HG02610 (cell line): ENCODE results near the gene SSTR4.

Source experiments
- ATAC-seq: cut with Tn5 transposase; IDR thresholded peaks from one replicate; pipeline ENCODE4 v1.9.1; 2021; ENCODE audit warnings: mild to moderate bottlenecking, moderate library complexity; ENCODE audit not compliant: unreplicated experiment

The SSTR4 gene

GRCh38 chr20:23039885-23040508 is 4.9 kb downstream of the SSTR4 start:
- no peak for ATAC-seq

DNA sequence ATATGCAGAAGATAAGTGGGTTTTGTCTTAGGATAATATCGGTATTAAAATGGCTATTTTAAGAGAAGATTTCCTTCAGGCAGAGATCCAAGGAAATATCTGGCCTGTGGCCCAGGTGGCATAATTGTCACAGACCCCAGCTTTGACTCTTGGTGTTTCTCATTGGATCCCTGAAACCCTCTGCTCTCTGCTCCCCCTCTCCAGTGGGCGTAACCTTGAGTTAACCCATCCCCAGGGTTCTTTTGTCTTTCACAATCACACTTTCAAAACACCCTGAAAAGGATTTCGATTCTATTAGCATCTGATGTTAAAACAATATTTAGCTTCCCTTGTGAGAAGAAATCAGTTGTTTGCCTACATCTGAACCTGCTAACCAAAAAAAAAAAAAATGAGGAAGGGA is 7.2 kb downstream of the SSTR4 start:
- ATAC-seq: no peak

GRCh38 chr20:23043376-23043775 is 8.3 kb downstream of the SSTR4 start:
- ATAC-seq: no peak

- no peak for ATAC-seq
Measured at GRCh38 chr20:23046431-23046830, 11.3 kb downstream of the SSTR4 start.

- no peak for ATAC-seq
Measured at GRCh38 chr20:23047001-23047737, 12.1 kb downstream of the SSTR4 start.

DNA sequence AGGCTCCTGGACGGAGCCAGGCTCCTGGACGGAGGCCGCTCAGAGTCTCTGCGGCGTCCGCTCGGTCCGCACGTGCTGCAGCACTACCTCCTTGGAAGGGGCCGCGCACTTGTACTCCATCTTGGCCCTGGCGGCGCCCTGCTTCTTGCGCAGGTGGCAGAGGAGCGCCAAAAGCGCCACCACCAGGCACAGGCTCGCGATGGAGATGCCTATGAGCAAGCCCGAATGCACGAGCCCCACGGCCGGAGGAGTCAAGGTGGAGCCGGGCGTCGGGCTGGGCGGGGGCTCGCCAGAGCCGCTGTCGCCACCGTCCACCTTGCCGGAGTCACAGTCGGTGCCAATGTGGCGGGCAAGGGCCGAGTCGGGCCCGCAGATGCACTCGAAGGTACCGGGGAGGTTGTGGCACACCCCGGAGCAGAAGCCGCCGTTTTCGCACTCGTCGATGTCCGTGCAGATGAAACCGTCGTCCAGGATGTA is 12.7 kb downstream of the SSTR4 start:
- ATAC-seq: no peak

GRCh38 chr20:23048283-23049200 is 13.4 kb downstream of the SSTR4 start:
- no peak for ATAC-seq

DNA sequence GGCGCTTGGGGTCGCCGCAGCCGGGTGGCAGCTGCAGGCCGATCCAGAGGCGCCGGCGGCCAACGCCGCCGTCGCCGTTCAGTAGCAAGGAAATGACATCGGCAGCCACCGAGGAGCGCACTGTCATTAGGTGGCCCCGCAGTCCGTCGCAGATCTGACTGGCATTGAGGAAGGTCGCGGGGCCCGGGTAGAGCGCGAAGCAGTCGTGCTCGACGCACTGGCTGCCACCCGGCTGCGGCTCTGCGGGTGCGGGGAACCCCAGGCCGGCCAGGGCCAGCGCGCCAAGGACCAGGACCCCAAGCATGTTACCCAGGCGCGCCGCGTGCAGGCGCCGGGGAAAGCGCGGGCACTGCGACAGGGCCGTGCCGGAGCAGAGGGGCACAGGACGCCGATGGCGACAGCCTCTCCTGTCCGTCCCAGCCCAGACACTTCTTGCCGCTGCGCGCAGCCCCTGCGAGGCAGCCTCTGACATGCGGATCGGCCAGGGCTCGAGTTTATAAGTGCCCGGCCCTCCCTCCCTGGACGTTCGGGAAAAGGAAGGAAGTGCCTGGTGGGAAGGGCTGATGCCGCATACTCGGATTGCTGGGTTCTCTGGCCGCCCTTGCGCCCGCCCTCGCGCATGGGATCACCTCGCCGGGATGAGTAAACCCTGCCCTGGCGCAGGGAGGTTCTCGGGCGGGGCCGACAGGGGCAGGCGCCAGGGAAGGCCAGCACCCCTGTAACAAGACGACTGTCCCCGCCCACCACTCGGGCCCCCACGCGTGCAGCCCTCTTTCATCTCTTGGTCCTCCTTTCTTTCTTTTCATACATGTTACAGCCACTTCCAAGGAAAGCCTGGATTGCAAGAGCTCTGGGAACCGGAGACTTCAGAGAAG is 14.3 kb downstream of the SSTR4 start, which contains the start of gene THBD:
THBD (minus strand) TSS at position 472 of the 875 bp plus-strand sequence; CDS start at position 304, 168 bp downstream.
- no peak for ATAC-seq

DNA sequence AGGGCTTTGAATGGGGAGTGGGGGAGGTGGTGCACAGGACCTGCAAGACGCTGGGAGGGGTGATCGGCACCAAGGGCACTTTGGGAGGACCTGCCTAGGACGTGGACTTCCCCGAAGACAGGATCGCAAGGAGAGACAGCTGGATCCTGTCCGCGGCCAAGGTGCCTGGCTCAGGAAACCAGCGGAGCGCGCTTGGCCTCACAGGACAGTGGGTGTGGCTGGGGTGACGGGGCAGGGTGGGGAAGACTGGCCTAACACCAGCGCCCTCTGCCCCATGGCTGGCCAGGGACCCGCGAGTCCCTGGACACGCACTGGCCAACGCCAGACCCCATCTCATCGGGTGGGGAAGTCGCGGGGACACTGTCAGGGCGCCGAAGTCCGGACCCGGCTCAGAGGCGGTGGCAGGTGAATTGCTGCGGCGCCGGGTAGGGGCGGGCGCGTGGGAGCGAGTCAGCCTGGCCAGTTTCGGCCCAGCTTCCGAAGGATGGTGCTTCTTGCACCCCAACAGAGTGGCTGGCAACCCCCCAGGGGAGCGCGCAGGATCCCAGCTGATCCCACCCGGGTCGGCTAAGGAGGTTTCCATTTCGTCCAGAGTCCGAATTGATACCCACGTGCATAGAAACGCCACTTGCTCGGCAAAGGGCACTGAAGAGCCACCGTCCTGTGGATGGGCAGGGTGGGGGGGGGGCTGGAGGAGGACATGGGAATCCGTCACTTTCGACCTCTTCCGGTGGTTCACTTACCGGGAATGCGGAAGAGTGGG is 15.1 kb downstream of the SSTR4 start:
- ATAC-seq: no peak

DNA sequence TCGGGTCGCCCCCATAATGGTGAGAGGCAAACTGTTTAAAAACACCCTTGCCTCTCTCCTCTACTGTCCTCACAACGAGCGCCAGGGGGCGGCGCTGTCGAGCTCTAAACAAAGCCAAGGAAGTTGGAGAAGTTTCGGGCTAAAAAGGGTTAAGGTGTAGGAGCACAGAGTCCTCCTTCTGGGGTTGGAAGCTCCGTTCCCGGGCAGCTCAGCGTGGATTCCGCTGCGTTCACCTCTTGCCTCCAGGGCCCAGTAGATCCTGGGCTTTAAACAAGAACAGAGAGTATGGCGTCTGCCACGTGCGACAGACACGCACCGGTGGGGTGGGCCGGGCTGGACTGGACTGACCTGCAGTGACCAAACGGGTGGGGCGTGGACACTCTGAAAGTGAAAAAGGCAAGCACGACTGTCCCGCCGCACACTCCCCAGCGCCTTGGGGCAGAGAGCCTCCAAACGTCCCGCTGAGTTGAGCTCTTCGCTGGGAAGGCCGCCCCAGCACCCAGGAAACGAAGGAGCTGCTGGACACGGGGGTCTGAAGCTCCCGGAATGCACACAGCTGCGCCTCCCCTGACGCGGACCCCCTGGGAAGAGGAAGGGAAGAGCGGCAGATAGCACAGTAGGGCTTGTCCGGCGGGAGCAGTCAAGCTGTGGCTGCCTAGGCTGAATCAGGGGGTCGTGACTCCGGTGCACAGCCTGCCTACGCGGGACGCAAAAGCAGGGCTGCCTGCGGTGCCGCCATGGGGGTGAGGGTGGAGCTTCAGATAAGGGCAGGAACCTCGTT is 15.9 kb downstream of the SSTR4 start:
- ATAC-seq: no peak

DNA sequence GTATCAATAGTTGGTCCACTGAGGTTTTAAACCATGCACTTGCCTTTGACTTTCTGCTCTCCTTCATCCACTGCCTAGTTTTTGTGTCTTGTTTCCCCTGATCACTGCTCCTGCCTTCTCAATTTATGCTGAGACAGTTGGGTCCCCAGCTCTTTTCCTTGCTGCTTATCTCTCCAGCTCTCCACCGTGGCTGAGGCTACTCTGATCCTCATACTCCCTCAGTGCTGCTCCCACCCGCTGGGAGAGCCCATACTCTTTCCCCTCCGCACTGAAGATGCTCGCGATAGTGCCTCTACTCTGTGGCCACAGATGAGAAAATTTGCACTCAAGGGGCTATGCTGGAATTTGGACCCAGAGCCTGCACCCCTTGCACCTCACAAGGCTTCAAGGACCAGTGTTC is 17.8 kb downstream of the SSTR4 start:
- no peak for ATAC-seq

DNA sequence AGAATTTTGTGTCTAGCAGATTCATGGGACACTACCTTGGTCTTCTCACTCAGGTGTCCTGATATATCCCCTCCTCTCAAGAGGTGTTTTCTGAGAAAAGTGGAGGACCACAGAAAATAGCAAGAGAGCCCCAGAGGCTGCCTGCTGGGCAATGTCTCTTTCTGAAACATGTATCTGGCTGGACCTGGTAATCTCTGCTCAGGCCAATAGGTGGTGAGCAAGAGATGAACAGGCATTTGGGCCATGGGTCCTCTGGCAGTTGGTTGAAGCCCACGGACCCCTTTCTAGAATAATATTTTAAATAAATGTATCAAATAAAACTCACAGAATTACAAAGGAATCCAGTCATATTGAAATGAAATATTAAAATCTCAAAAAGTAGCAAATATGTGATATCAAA is 23.1 kb downstream of the SSTR4 start:
- no peak for ATAC-seq

- ATAC-seq: no peak
Measured at GRCh38 chr20:23059001-23059400, 23.9 kb downstream of the SSTR4 start.

- ATAC-seq: no peak
Measured at GRCh38 chr20:23059846-23060245, 24.7 kb downstream of the SSTR4 start.

- no peak for ATAC-seq
Measured at GRCh38 chr20:23060629-23061028, 25.5 kb downstream of the SSTR4 start.

DNA sequence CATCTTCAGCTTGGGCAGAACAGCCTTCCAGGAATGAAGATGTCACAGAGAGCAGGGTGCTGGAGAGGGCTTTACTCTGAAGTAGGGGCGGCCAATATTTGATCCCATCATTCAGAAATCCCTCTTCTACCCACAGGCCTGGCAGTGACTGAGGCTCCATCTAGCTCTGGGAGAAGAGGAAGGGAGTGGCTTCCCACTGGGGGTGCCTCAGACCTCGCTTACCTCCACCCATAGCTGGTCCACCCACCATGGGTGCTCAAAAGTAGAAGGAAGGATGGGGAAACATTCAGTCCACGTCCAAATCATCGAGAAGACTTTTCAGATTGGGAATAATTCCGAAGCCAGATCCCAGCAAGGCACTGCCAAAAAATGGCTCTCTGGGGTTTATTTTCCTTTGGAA is 26.1 kb downstream of the SSTR4 start:
- ATAC-seq: no peak

GRCh38 chr20:23061734-23062561 is 26.8 kb downstream of the SSTR4 start:
- no peak for ATAC-seq

DNA sequence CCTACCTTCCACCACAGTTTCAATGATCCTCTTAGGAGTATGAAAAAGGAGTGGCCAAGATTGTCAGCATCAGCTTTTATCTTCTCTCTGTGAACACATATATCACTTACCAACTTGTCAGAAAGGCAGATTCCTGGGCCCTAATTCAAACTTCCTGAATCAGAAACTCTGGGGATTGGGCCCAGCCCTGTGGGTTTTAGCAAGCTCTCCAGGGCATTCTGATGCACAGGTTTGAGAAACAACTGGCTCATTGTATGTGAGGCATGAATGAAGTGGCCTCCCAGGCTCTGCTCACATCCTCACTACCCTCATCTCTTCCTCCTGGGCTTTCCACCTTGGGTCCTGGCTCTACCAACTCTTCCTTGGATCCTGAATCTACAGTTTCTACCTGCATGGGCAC is 27.5 kb downstream of the SSTR4 start:
- no peak for ATAC-seq
